Ascending aorta (tissue), 2 donors: ENCODE data around the gene OSM. TPM values are rescaled to one million over a fixed set of nuclear protein-coding genes. Genes with fewer than 3 reads are reported as not detected.
A peak's percentile ranks its signal among the peaks of the same experiment; 100 is the strongest.

ENCODE experiments used
- DNase-seq, 2 donors: peaks; one replicate each; pipeline ENCODE4 v3.0.0-alpha.2; 2019; ENCODE audit warnings: low spot score in 2 of 2
- H3K27ac ChIP-seq, 2 donors: fragments of 200-600 bp; sonication (generic); one replicate each; pipeline ENCODE4 v1.5.1; 2016 to 2017; ENCODE audit warnings: mild to moderate bottlenecking in 1 of 2
- H3K27me3 ChIP-seq: fragments of 200-600 bp; sonication (generic); one replicate; pipeline ENCODE4 v1.5.1; 2017
- H3K36me3 ChIP-seq, 2 donors: fragments of 200-600 bp; sonication (generic); one replicate each; pipeline ENCODE4 v1.5.1; 2016
- H3K4me1 ChIP-seq, 2 donors: fragments of 200-600 bp; sonication (generic); one replicate each; pipeline ENCODE4 v1.5.1; 2016 to 2017; ENCODE audit warnings: mild to moderate bottlenecking in 1 of 2
- H3K4me3 ChIP-seq, 2 donors: fragments of 200-600 bp; sonication (generic); one replicate each; pipeline ENCODE4 v1.5.1; 2016 to 2017; ENCODE audit warnings: mild to moderate bottlenecking in 1 of 2
- H3K9me3 ChIP-seq, 2 donors: fragments of 200-600 bp; sonication (generic); one replicate each; pipeline ENCODE4 v1.5.1; 2016
- CTCF ChIP-seq, 3 experiments: fragments of 200-600 bp in 2 of 3; fragments of 450-650 bp in 1 of 3; sonication (generic) in 2 of 3; IDR thresholded peaks; one replicate each; pipeline ENCODE4 v1.5.1; 2016 to 2019; ENCODE audit warnings: antibody characterized with exemption in 3 of 3, mild to moderate bottlenecking in 1 of 3, moderate library complexity in 1 of 3
- intact Hi-C: fragments of 100-400 bp; cut with DNase I; formaldehyde crosslinking; loops from one replicate; pipeline ENCODE4 v1.15.1; 2023
- total RNA-seq: library from RNA; depleted of rRNA; stranded (reverse); fragments of >200 nt; gene quantifications from one replicate; pipeline ENCODE4 v1.1.0, GENCODE V29; 2016

OSM gene
- total RNA-seq, 1 donor from 2014 or later, result not detected

- intact Hi-C loops, result loop anchor here (1.0 to 5.0 kb wide), 2 partner anchors 53 to 67 kb away; partner anchors contain the start of gene SF3A1
- H3K4me1 ChIP-seq, result peaks cover 19 to 33% of the 10 kb centered on the region in 2 donors
Observed at GRCh38 chr22:30289141-30289979, 22.7 kb upstream of the OSM start, which contains the start of gene CASTOR1. CASTOR1 (minus strand) TSS chr22:30289505; CDS start chr22:30289497, 8 bp downstream.

GRCh38 chr22:30288419-30289140 is 21.9 kb upstream of the OSM start:
- intact Hi-C loops, result loop anchor here (1.0 to 5.0 kb wide), 4 partner anchors 38 to 138 kb away; partner anchors contain the start of genes SF3A1 and TBC1D10A
- H3K4me1 ChIP-seq, result peaks cover 19 to 33% of the 10 kb centered on the region in 2 donors

More at GRCh38 chr22:30289141-30289979, 22.7 kb upstream of the OSM start, which contains the start of gene CASTOR1:
- no peak for TF ChIP-seq CTCF (IDR thresholded peaks at IDR 0.05)
- Histone ChIP-seq H3K9me3 (no peaks in the 10 kb centered on the region), H3K4me3 (peak within 1 kb of the TSS; percentile 74 to 94), H3K36me3 (peaks cover 49 to 53% of the 10 kb centered on the region in 2 donors), H3K27me3 (no peaks in the 10 kb centered on the region), H3K27ac (peak within 1 kb of the TSS; percentile 94 to 96)
- peak; percentile 96 to 99 for DNase-seq

GRCh38 chr22:30287648-30288418 is 21.2 kb upstream of the OSM start:
- H3K27me3 ChIP-seq, result no peaks in the 10 kb centered on the region
- peak; percentile 71 to 84 (median 83) for TF ChIP-seq CTCF (IDR thresholded peaks at IDR 0.05)
- peaks cover 19 to 33% of the 10 kb centered on the region in 2 donors for H3K4me1 ChIP-seq
- H3K9me3 ChIP-seq, result no peaks in the 10 kb centered on the region
- peak overlapping the region; percentile 74 to 94 for H3K4me3 ChIP-seq
- intact Hi-C loops, result loop anchor here (1.0 to 5.0 kb wide), 5 partner anchors 25 to 138 kb away; partner anchors contain the start of genes RNF215 and TBC1D10A
- peak; percentile 64 to 96 for DNase-seq
- H3K36me3 ChIP-seq, result peaks cover 38 to 48% of the 10 kb centered on the region in 2 donors
- H3K27ac ChIP-seq, result peak overlapping the region; percentile 94 to 96

More at GRCh38 chr22:30288419-30289140, 21.9 kb upstream of the OSM start:
- peaks cover 46 to 51% of the 10 kb centered on the region in 2 donors for H3K36me3 ChIP-seq
- peak overlapping the region; percentile 94 to 96 for H3K27ac ChIP-seq
- TF ChIP-seq CTCF (IDR thresholded peaks at IDR 0.05), result no peak
- H3K9me3 ChIP-seq, result no peaks in the 10 kb centered on the region
- H3K4me3 ChIP-seq, result peak overlapping the region; percentile 74 to 94
- H3K27me3 ChIP-seq, result no peaks in the 10 kb centered on the region
- DNase-seq, result no peak

- Histone ChIP-seq H3K27me3 (no peaks in the 10 kb centered on the region), H3K27ac (no peak overlapping the region), H3K9me3 (no peaks in the 10 kb centered on the region), H3K36me3 (peaks cover 30 to 44% of the 10 kb centered on the region in 2 donors), H3K4me1 (peaks cover 19 to 33% of the 10 kb centered on the region in 2 donors), H3K4me3 (no peak overlapping the region)
- DNase-seq, result peak in 1 of 2 donors; percentile 86
- peak; percentile 65 to 83 (median 81) for TF ChIP-seq CTCF (IDR thresholded peaks at IDR 0.05)
- intact Hi-C loops, result loop anchor here (1.0 to 5.0 kb wide), 3 partner anchors 24 to 100 kb away; partner anchors contain the start of gene RNF215
Observed at GRCh38 chr22:30286813-30287647, 20.4 kb upstream of the OSM start.
